PC-9 (cell line): ENCODE measurements around the gene NRG3.

Experiments
- CTCF ChIP-seq: fragments of 200-600 bp; sonication (generic); conservative IDR thresholded peaks from 2 replicates; pipeline ENCODE4 v1.6.1; 2017; ENCODE audit warnings: mixed run types, antibody characterized with exemption, mild to moderate bottlenecking, moderate library complexity
- EZH2 ChIP-seq: fragments of 200-600 bp; sonication (generic); IDR thresholded peaks from 2 replicates; pipeline ENCODE4 v1.8.0; 2017; ENCODE audit warnings: antibody characterized with exemption, low read depth

GRCh38 chr10:81944609-81945008 lies 69.6 kb downstream of the NRG3 start:
- TF ChIP-seq CTCF (no peak), EZH2 (no peak)
